ENCODE results near the gene KLB. TPM values are rescaled to one million over a fixed set of nuclear protein-coding genes. Genes with fewer than 3 reads are reported as not detected.

The KLB gene
- polyA plus RNA-seq, 1 donor (not counting 4 experiments of a cell fraction or from before 2014, with no cell fraction given), result not detected

GRCh38 chr4:39441593-39441992 is 34.9 kb downstream of the KLB start:
- Histone ChIP-seq H3K79me2 (ENCODE audit: control insufficient read depth, insufficient read depth, low read length) (no peaks in the 10 kb centered on the region), H3K4me2 (ENCODE audit: control insufficient read depth, extremely low read depth, insufficient read depth, low read depth, low read length) (no peak overlapping the region), H3K27ac (ENCODE audit: control insufficient read depth, insufficient read depth, low read length) (no peak overlapping the region), H3K27me3 (ENCODE audit: control insufficient read depth, extremely low read depth, insufficient read depth, low read length) (no peaks in the 10 kb centered on the region), H3K4me3 (ENCODE audit: control insufficient read depth in 2 of 3, extremely low read depth in 1 of 3, insufficient read depth in 2 of 3, low read depth in 1 of 3, low read length in 3 of 3) (no peak overlapping the region), H3K9ac (ENCODE audit: control insufficient read depth, extremely low read depth, insufficient read depth, low read length) (no peak overlapping the region), H3K9me1 (ENCODE audit: control insufficient read depth, extremely low read depth, insufficient read depth, low read length) (no peaks in the 10 kb centered on the region), H2AFZ (ENCODE audit: control insufficient read depth, low read length) (no peak overlapping the region), H3K9me3 (ENCODE audit: control insufficient read depth, low read depth, low read length) (no peaks in the 10 kb centered on the region), H3K4me1 (ENCODE audit: control insufficient read depth, extremely low read depth, insufficient read depth, low read length) (no peaks in the 10 kb centered on the region), H3K36me3 (ENCODE audit: control insufficient read depth in 2 of 2, extremely low read depth in 1 of 2, insufficient read depth in 2 of 2, low read length in 2 of 2) (no peaks in the 10 kb centered on the region), H4K20me1 (ENCODE audit: control insufficient read depth, extremely low read depth, insufficient read depth, low read length) (no peaks in the 10 kb centered on the region)
- dilution Hi-C loops (cut with MboI; ENCODE audit: extremely low pct_ligation_motif_present, low sequenced_read_pairs), result no loop called here
- DNase-seq (ENCODE audit: low read depth, low spot score) (no peak), FAIRE-seq (no peak)
- TF ChIP-seq EZH2 (IDR thresholded peaks at IDR 0.05; ENCODE audit: low read length), result no peak
- TF ChIP-seq CTCF (optimal IDR thresholded peaks at IDR 0.05 in 1 of 3, IDR thresholded peaks at IDR 0.05 in 1 of 3, conservative IDR thresholded peaks at IDR 0.05 in 1 of 3; ENCODE audit: extremely low read depth in 1 of 3, insufficient read depth in 2 of 3, low read length in 3 of 3), result no peak

- H3K9me1 ChIP-seq (ENCODE audit: control insufficient read depth, extremely low read depth, insufficient read depth, low read length), result no peaks in the 10 kb centered on the region
- H3K4me3 ChIP-seq (ENCODE audit: control insufficient read depth in 2 of 3, extremely low read depth in 1 of 3, insufficient read depth in 2 of 3, low read depth in 1 of 3, low read length in 3 of 3), result no peak overlapping the region
- no peak overlapping the region for H3K4me2 ChIP-seq (ENCODE audit: control insufficient read depth, extremely low read depth, insufficient read depth, low read depth, low read length)
- peaks cover 8% of the 10 kb centered on the region for H3K4me1 ChIP-seq (ENCODE audit: control insufficient read depth, extremely low read depth, insufficient read depth, low read length)
- dilution Hi-C loops (cut with MboI; ENCODE audit: extremely low pct_ligation_motif_present, low sequenced_read_pairs), result no loop called here
- no peak overlapping the region for H3K9ac ChIP-seq (ENCODE audit: control insufficient read depth, extremely low read depth, insufficient read depth, low read length)
- H2AFZ ChIP-seq (ENCODE audit: control insufficient read depth, low read length), result no peak overlapping the region
- H3K27me3 ChIP-seq (ENCODE audit: control insufficient read depth, extremely low read depth, insufficient read depth, low read length), result no peaks in the 10 kb centered on the region
- no peak for DNase-seq (ENCODE audit: low read depth, low spot score)
- no peaks in the 10 kb centered on the region for H3K36me3 ChIP-seq (ENCODE audit: control insufficient read depth in 2 of 2, extremely low read depth in 1 of 2, insufficient read depth in 2 of 2, low read length in 2 of 2)
- TF ChIP-seq CTCF (optimal IDR thresholded peaks at IDR 0.05 in 1 of 3, IDR thresholded peaks at IDR 0.05 in 1 of 3, conservative IDR thresholded peaks at IDR 0.05 in 1 of 3; ENCODE audit: extremely low read depth in 1 of 3, insufficient read depth in 2 of 3, low read length in 3 of 3) (no peak), EZH2 (IDR thresholded peaks at IDR 0.05; ENCODE audit: low read length) (no peak)
- H3K79me2 ChIP-seq (ENCODE audit: control insufficient read depth, insufficient read depth, low read length), result no peaks in the 10 kb centered on the region
- no peaks in the 10 kb centered on the region for H3K9me3 ChIP-seq (ENCODE audit: control insufficient read depth, low read depth, low read length)
- no peaks in the 10 kb centered on the region for H4K20me1 ChIP-seq (ENCODE audit: control insufficient read depth, extremely low read depth, insufficient read depth, low read length)
- FAIRE-seq, result no peak
- no peak overlapping the region for H3K27ac ChIP-seq (ENCODE audit: control insufficient read depth, insufficient read depth, low read length)
Observed at GRCh38 chr4:39442998-39443397, 36.3 kb downstream of the KLB start.
